GM12878 (cell line): ENCODE measurements around the gene JUN. TPM values are rescaled to one million over a fixed set of nuclear protein-coding genes. Genes with fewer than 3 reads are reported as not detected.
"Not testable (repeated sequence)": the region's sequence is repeated elsewhere in the genome, so short reads cannot be mapped to it uniquely, and the experiment has no call there.

ENCODE experiments used
- ATAC-seq: fragments of 200-7000 bp; cut with Tn5 transposase; 3 replicates; pipeline ENCODE4 v1.9.1; 2020; ENCODE audit warnings: mild to moderate bottlenecking, moderate library complexity
- BruUV-seq: library from RNA; stranded (reverse); fragments of 400-500 nt; replicated peaks from 2 replicates; lab custom pipeline; 2021; lab: Mats Ljungman, UMichigan
- CTCF ChIA-PET: fragments of 300-600 bp; sonication (Branson Sonifier 250); formaldehyde crosslinking; extraction: SDS; loops from one replicate; lab custom pipeline; 2021; ENCODE audit warnings: inconsistent platforms; lab: Yijun Ruan, JAX
- POLR2A ChIA-PET: fragments of 350-600 bp; formaldehyde crosslinking; extraction: SDS; loops from one replicate; lab custom pipeline; 2021; ENCODE audit warnings: inconsistent platforms; lab: Charles Lee
- RAD21 ChIA-PET: fragments of 300-600 bp; sonication (Branson Sonifier 250); formaldehyde crosslinking; loops from one replicate; lab custom pipeline; 2023; ENCODE audit warnings: antibody characterized with exemption; ENCODE audit not compliant: unreplicated experiment; lab: Charles Lee
- SMC1A ChIA-PET: fragments of 300-600 bp; sonication (Branson Sonifier 250); formaldehyde crosslinking; loops from one replicate; lab custom pipeline; 2023; ENCODE audit not compliant: unreplicated experiment, uncharacterized antibody; lab: Charles Lee
- DNase-seq: peaks from one replicate; pipeline ENCODE4 v3.0.0-alpha.2; 2011; ENCODE audit warnings: low read depth, low spot score
- FAIRE-seq: peaks from 3 replicates; lab custom pipeline; 2011; peaks lifted over from hg19 to GRCh38; lab: Jason Lieb, UNC
- H2AFZ ChIP-seq: 2 replicates; pipeline ENCODE4 v1.6.0; 2011; ENCODE audit warnings: low read depth, low read length, control low read depth; ENCODE audit not compliant: control insufficient read depth
- H3K27ac ChIP-seq: 2 replicates; pipeline ENCODE4 v1.5.1; 2011; ENCODE audit warnings: control low read depth; ENCODE audit not compliant: control insufficient read depth, insufficient read depth
- H3K27me3 ChIP-seq, 2 experiments: replicated peaks in 1 of 2; 2 replicates each; pipeline versions ENCODE4 v1.6.0 to v1.6.1; 2011; ENCODE audit warnings: low read length in 1 of 2; ENCODE audit not compliant: control insufficient read depth in 2 of 2, insufficient read depth in 2 of 2
- H3K36me3 ChIP-seq, 2 experiments: 2 replicates each; pipeline ENCODE4 v1.5.1; 2011; ENCODE audit warnings: low read length in 1 of 2; ENCODE audit not compliant: control insufficient read depth in 2 of 2, insufficient read depth in 2 of 2
- H3K4me1 ChIP-seq: 2 replicates; pipeline ENCODE4 v1.6.1; 2011; ENCODE audit warnings: mild to moderate bottlenecking, low read length, moderate library complexity, mixed read lengths; ENCODE audit not compliant: control insufficient read depth, insufficient read depth
- H3K4me2 ChIP-seq: 2 replicates; pipeline ENCODE4 v1.6.0; 2011; ENCODE audit warnings: control low read depth; ENCODE audit not compliant: control insufficient read depth, insufficient read depth
- H3K4me3 ChIP-seq: fragments of 200-600 bp; sonication (generic); 2 replicates; pipeline ENCODE4 v1.5.1; 2016
- H3K79me2 ChIP-seq: 2 replicates; pipeline ENCODE4 v1.6.0; 2011; ENCODE audit warnings: low read length; ENCODE audit not compliant: control insufficient read depth, insufficient read depth
- H3K9ac ChIP-seq: 2 replicates; pipeline ENCODE4 v1.8.0; 2011; ENCODE audit warnings: low read length, control low read depth, mixed read lengths; ENCODE audit not compliant: control insufficient read depth, insufficient read depth
- H3K9me3 ChIP-seq: replicated peaks from 3 replicates; pipeline ENCODE4 v1.5.1; 2011; ENCODE audit warnings: mild to moderate bottlenecking, low read length; ENCODE audit not compliant: control insufficient read depth, insufficient read depth
- H4K20me1 ChIP-seq: 2 replicates; pipeline ENCODE4 v1.6.0; 2011; ENCODE audit not compliant: control insufficient read depth, insufficient read depth
- MTA2 ChIP-seq: fragments of 450-650 bp; IDR thresholded peaks from 2 replicates; pipeline ENCODE4 v1.6.1; 2016; ENCODE audit warnings: low read depth, mild to moderate bottlenecking, moderate library complexity
- SIN3A ChIP-seq: IDR thresholded peaks from 2 replicates; pipeline ENCODE4 v1.6.1; 2012; ENCODE audit warnings: low read depth, low read length, improper control_type of control experiment
- SMAD1 ChIP-seq: fragments of 450-650 bp; IDR thresholded peaks from 2 replicates; pipeline ENCODE4 v1.6.1; 2018; ENCODE audit warnings: mild to moderate bottlenecking, low read depth; ENCODE audit not compliant: partially characterized antibody
- WGBS: methylation state at CpG from one replicate; pipeline ENCODE4 v1.1.6; 2016; ENCODE audit warnings: low lambda C conversion rate; ENCODE audit not compliant: insufficient replicate concordance, insufficient coverage; ENCODE audit errors: missing lambda C conversion rate; 5-methylcytosine and 5-hydroxymethylcytosine counted together
- in situ Hi-C: fragments of 300-500 bp; cut with MboI; formaldehyde crosslinking; loops from 9 replicates; pipeline ENCODE4 v1.14.3; 2018; ENCODE audit warnings: mixed read lengths
- intact Hi-C: fragments of 100-400 bp; cut with micrococcal nuclease; formaldehyde crosslinking; loops from one replicate; pipeline ENCODE4 v1.14.2; 2022; ENCODE audit not compliant: unreplicated experiment
- polyA plus RNA-seq, 11 experiments: library from polyadenylated mRNA; depleted of rRNA in 4 of 11; unstranded in 6 of 11; stranded (reverse) in 5 of 11; fragments of >200 nt; fragmentation: Nextera tagmentation in 4 of 11; fragmentation: Illumina TruSeq in 1 of 11; extraction: Ambion mirVana in 4 of 11; extraction: Trizol in 1 of 11; gene quantifications; 1 replicate in 1 of 11; 2 replicates in 10 of 11; pipeline versions ENCODE4 v1.2.1 to v1.2.3, GENCODE V29; 2011 to 2016; ENCODE audit warnings: inconsistent platforms in 2 of 11, missing spikeins in 2 of 11, low read depth in 1 of 11
- total RNA-seq, 4 experiments: library from RNA; depleted of rRNA in 3 of 4; stranded (reverse); fragments of >200 nt in 3 of 4; fragmentation: Illumina TruSeq in 1 of 4; extraction: Trizol in 1 of 4; gene quantifications; 2 replicates each; pipeline versions ENCODE4 v1.2.1 to v1.2.3, GENCODE V29; 2013 to 2021

JUN gene
- total and polyA plus RNA-seq, 10 of the 15 experiments (the other 5 are each of a cell fraction or from before 2014, with no cell fraction given): 0.18 to 8.4 (median 2.8) TPM

DNA sequence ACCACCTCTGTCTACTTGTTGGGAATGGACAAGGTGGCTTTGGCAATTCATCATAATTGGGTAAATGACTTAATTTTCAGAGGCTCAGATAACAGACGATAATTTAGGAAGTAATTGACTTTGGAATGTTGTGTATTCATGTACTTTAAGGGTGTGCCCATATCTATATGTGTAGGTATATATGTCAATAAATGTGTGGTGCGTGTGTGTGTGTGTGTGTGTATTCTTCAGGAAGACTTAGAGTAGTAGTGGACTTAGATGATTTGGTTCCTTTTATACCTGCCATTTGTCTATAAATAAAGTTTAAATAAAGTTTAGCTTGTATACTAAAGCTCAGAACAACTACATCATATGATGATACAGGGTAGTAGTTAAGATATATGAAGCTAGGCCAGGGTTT is 20.0 kb upstream of the JUN start (continued):
- TF ChIP-seq SIN3A: no peak

DNA sequence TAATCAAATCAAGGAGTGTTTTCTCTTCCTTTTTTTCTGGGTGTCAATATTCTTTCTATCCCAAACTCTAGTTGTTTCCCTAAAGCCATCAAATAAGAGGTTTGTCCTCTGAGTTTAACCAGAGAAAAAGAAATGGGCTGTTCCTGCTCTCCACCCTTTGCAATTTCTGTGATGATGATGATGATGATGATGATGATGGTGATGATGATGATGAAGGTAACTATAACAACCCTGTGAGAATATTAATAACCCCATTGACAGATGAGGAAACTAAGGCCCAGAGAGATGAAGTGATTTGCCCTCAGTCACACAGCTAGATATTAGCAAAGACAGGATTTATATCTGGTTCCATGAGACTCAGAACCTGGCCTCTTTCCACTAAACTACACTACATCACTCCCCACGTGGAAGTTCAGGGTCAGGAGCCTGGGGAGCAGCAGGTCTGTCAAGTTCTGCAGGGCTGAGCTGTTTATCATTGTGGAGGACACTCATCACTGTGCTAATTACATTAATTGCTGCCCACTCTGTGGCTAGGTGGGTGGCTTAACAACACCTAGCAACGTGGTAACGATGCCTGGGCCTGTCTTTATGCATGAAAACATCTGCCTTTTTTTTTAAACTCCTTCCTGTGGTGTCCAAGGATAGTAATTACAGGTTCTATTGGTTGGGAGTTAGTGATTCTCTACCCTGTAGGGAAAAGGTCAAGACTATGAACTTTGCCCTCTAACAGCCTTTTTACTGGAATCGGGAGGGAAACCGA is 19.0 kb upstream of the JUN start:
- no peaks in the 10 kb centered on the region for H3K9me3 ChIP-seq
- BruUV-seq: no TSS peak
- no peaks in the 10 kb centered on the region for H3K36me3 ChIP-seq
- H2AFZ ChIP-seq: no peak overlapping the region
- ChIA-PET RAD21 (no interaction called here), CTCF (interaction anchor here (1.4 kb wide), 1 partner anchor 10 kb away, joined by 4 read pairs; no protein-coding TSS in a partner anchor), POLR2A (interaction anchor here (0.6 kb wide), 1 partner anchor 52 kb away, joined by 3 read pairs; no protein-coding TSS in a partner anchor), SMC1A (no interaction called here)
- in situ Hi-C loops: no loop called here
- WGBS: 68% methylated on average over 5 of the region's 5 CpGs
- no peaks in the 10 kb centered on the region for H3K79me2 ChIP-seq
- TF ChIP-seq MTA2 (peak; percentile 36; the same call in 1 of the 2 replicates), SMAD1 (no peak)
- no peaks in the 10 kb centered on the region for H3K27me3 ChIP-seq
- peaks cover 14% of the 10 kb centered on the region for H3K4me1 ChIP-seq
- no peak overlapping the region for H3K4me2 ChIP-seq
- FAIRE-seq: no peak
- intact Hi-C loops: no loop called here
- no peak overlapping the region for H3K27ac ChIP-seq
- DNase-seq: no peak
- H4K20me1 ChIP-seq: no peaks in the 10 kb centered on the region
- ATAC-seq: no peak
- H3K4me3 ChIP-seq: no peak overlapping the region
- no peak overlapping the region for H3K9ac ChIP-seq

DNA sequence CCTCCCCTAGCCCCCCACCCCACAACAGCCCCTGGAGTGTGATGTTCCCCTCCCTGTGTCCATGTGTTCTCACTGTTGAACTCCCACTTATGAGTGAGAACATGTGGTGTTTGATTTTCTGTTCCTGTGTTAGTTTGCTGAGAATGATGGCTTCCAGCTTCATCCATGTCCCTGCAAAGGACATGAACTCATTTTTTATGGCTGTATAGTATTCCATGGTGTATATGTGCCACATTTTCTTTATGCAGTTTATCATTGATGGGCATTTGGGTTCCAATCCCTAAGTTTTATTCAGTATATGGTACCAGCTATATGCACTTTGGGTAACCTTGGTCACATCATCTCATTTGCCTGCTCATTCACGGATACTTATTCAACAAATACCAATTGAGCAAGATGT is 17.4 kb upstream of the JUN start:
- H3K9ac ChIP-seq, ATAC-seq, H3K4me2 ChIP-seq, BruUV-seq, H3K9me3 ChIP-seq, H3K27ac ChIP-seq, FAIRE-seq, CTCF ChIA-PET, intact Hi-C loops, RAD21 ChIA-PET, H3K79me2 ChIP-seq, H4K20me1 ChIP-seq, H3K36me3 ChIP-seq, H3K27me3 ChIP-seq, H3K4me3 ChIP-seq, H2AFZ ChIP-seq, SMC1A ChIA-PET, in situ Hi-C loops, POLR2A ChIA-PET, DNase-seq: not testable (repeated sequence)
- 80% methylated on average over 1 of the region's 1 CpG for WGBS
- H3K4me1 ChIP-seq: peaks cover 10% of the 10 kb centered on the region
